Measurements from ENCODE around the gene CCNK. TPM values are rescaled to one million over a fixed set of nuclear protein-coding genes. Genes with fewer than 3 reads are reported as not detected.

Gene CCNK
- total and polyA plus RNA-seq, 4 experiments from 2014 or later, result 7.0 to 83.4 (median 48.6) TPM

GRCh38 chr14:99522457-99522891 is 41.3 kb downstream of the CCNK start:
- no peak overlapping the region for H3K27ac ChIP-seq (ENCODE audit: low read depth, low read length)
- Mint-ChIP-seq H3K9me3 (no peaks in the 10 kb centered on the region), H3K27ac (no peak overlapping the region), H3K4me1 (peaks cover 5 to 22% (median 12%) of the 10 kb centered on the region in 4 donors), H3K27me3 (no peaks in the 10 kb centered on the region), H3K4me3 (no peak overlapping the region), H3K36me3 (peaks cover 0 to 1% of the 10 kb centered on the region in 2 donors)
- no peaks in the 10 kb centered on the region for H3K9me3 ChIP-seq (ENCODE audit: control insufficient read depth in 1 of 2, low read length in 2 of 2)
- DNase-seq, result no peak
- intact Hi-C loops (cut with micrococcal nuclease), result no loop called here
- CTCF ChIA-PET (ENCODE audit: partially characterized antibody), result interaction anchor here (2.0 to 2.2 kb wide), 2 partner anchors 107 to 364 kb away, joined by 5 to 10 read pairs; no protein-coding TSS in a partner anchor
- POLR2A ChIA-PET (ENCODE audit: partially characterized antibody), result no interaction called here
- no peaks in the 10 kb centered on the region for H3K36me3 ChIP-seq (ENCODE audit: insufficient read depth, low read length)
- peaks cover 20% of the 10 kb centered on the region for H3K4me1 ChIP-seq (ENCODE audit: insufficient read depth, low read length)
- H3K4me3 ChIP-seq (ENCODE audit: low read length in 2 of 2), result no peak overlapping the region
- H3K27me3 ChIP-seq (ENCODE audit: insufficient read depth, low read length), result no peaks in the 10 kb centered on the region

- Histone ChIP-seq H3K4me3 (ENCODE audit: low read length in 2 of 2) (no peak overlapping the region), H3K27ac (ENCODE audit: low read depth, low read length) (no peak overlapping the region), H3K36me3 (ENCODE audit: insufficient read depth, low read length) (no peaks in the 10 kb centered on the region), H3K9me3 (ENCODE audit: control insufficient read depth in 1 of 2, low read length in 2 of 2) (no peaks in the 10 kb centered on the region), H3K27me3 (ENCODE audit: insufficient read depth, low read length) (no peaks in the 10 kb centered on the region), H3K4me1 (ENCODE audit: insufficient read depth, low read length) (peaks cover 20% of the 10 kb centered on the region)
- intact Hi-C loops (cut with micrococcal nuclease), result no loop called here
- Mint-ChIP-seq H3K9me3 (no peaks in the 10 kb centered on the region), H3K27ac (peak overlapping the region in 1 of 7 donors; percentile 41), H3K36me3 (peaks cover 0 to 1% of the 10 kb centered on the region in 2 donors), H3K4me3 (no peak overlapping the region), H3K27me3 (no peaks in the 10 kb centered on the region), H3K4me1 (peaks cover 5 to 22% (median 12%) of the 10 kb centered on the region in 4 donors)
- CTCF ChIA-PET (ENCODE audit: partially characterized antibody), result interaction anchor here (1.5 to 2.2 kb wide), 2 partner anchors 106 to 362 kb away, joined by 3 to 10 read pairs; no protein-coding TSS in a partner anchor
- peak in 1 of 5 donors; percentile 13 for DNase-seq
- POLR2A ChIA-PET (ENCODE audit: partially characterized antibody), result no interaction called here
Observed at GRCh38 chr14:99522934-99523703, 41.9 kb downstream of the CCNK start.

GRCh38 chr14:99523704-99524055 is 42.5 kb downstream of the CCNK start:
- intact Hi-C loops (cut with micrococcal nuclease), result no loop called here
- Histone ChIP-seq H3K27me3 (ENCODE audit: insufficient read depth, low read length) (no peaks in the 10 kb centered on the region), H3K4me3 (ENCODE audit: low read length in 2 of 2) (no peak overlapping the region), H3K36me3 (ENCODE audit: insufficient read depth, low read length) (no peaks in the 10 kb centered on the region), H3K27ac (ENCODE audit: low read depth, low read length) (no peak overlapping the region), H3K9me3 (ENCODE audit: control insufficient read depth in 1 of 2, low read length in 2 of 2) (no peaks in the 10 kb centered on the region), H3K4me1 (ENCODE audit: insufficient read depth, low read length) (peaks cover 20% of the 10 kb centered on the region)
- no peak overlapping the region for H3K27ac Mint-ChIP-seq
- no peaks in the 10 kb centered on the region for H3K9me3 Mint-ChIP-seq
- ChIA-PET CTCF (ENCODE audit: partially characterized antibody) (interaction anchor here (1.1 to 2.2 kb wide), 3 partner anchors 105 to 362 kb away, joined by 3 to 10 read pairs (median 4); no protein-coding TSS in a partner anchor), POLR2A (ENCODE audit: partially characterized antibody) (no interaction called here)
- H3K27me3 Mint-ChIP-seq, result no peaks in the 10 kb centered on the region
- H3K36me3 Mint-ChIP-seq, result peaks cover 0 to 1% of the 10 kb centered on the region in 2 donors
- DNase-seq, result no peak
- H3K4me1 Mint-ChIP-seq, result peaks cover 5 to 22% (median 12%) of the 10 kb centered on the region in 4 donors
- no peak overlapping the region for H3K4me3 Mint-ChIP-seq

GRCh38 chr14:99524091-99524661 is 43.0 kb downstream of the CCNK start:
- Histone ChIP-seq H3K27ac (ENCODE audit: low read depth, low read length) (no peak overlapping the region), H3K27me3 (ENCODE audit: insufficient read depth, low read length) (no peaks in the 10 kb centered on the region), H3K4me1 (ENCODE audit: insufficient read depth, low read length) (peaks cover 20% of the 10 kb centered on the region), H3K4me3 (ENCODE audit: low read length in 2 of 2) (no peak overlapping the region), H3K36me3 (ENCODE audit: insufficient read depth, low read length) (no peaks in the 10 kb centered on the region), H3K9me3 (ENCODE audit: control insufficient read depth in 1 of 2, low read length in 2 of 2) (no peaks in the 10 kb centered on the region)
- no peak overlapping the region for H3K4me3 Mint-ChIP-seq
- peaks cover 5 to 22% (median 12%) of the 10 kb centered on the region in 4 donors for H3K4me1 Mint-ChIP-seq
- CTCF ChIA-PET (ENCODE audit: partially characterized antibody), result interaction anchor here (1.1 to 2.2 kb wide), 4 partner anchors 10 to 361 kb away, joined by 3 to 10 read pairs (median 4); no protein-coding TSS in a partner anchor
- intact Hi-C loops (cut with micrococcal nuclease), result no loop called here
- H3K27me3 Mint-ChIP-seq, result no peaks in the 10 kb centered on the region
- H3K27ac Mint-ChIP-seq, result no peak overlapping the region
- DNase-seq, result no peak
- peaks cover 0 to 1% of the 10 kb centered on the region in 2 donors for H3K36me3 Mint-ChIP-seq
- H3K9me3 Mint-ChIP-seq, result no peaks in the 10 kb centered on the region
- POLR2A ChIA-PET (ENCODE audit: partially characterized antibody), result interaction anchor here (3.4 kb wide), 1 partner anchor 80 kb away, joined by 18 read pairs; the partner anchor contains the start of gene CCDC85C

GRCh38 chr14:99524804-99525698 is 43.8 kb downstream of the CCNK start:
- intact Hi-C loops (cut with micrococcal nuclease), result no loop called here
- peaks cover 20% of the 10 kb centered on the region for H3K4me1 ChIP-seq (ENCODE audit: insufficient read depth, low read length)
- H3K9me3 Mint-ChIP-seq, result no peaks in the 10 kb centered on the region
- peak overlapping the region; percentile 15 to 95 (median 93) for H3K27ac Mint-ChIP-seq
- no peaks in the 10 kb centered on the region for H3K9me3 ChIP-seq (ENCODE audit: control insufficient read depth in 1 of 2, low read length in 2 of 2)
- H3K36me3 Mint-ChIP-seq, result no peaks in the 10 kb centered on the region
- no peaks in the 10 kb centered on the region for H3K27me3 Mint-ChIP-seq
- H3K36me3 ChIP-seq (ENCODE audit: insufficient read depth, low read length), result no peaks in the 10 kb centered on the region
- peak in 4 of 5 donors; percentile 8 to 30 (median 24) for DNase-seq
- H3K27me3 ChIP-seq (ENCODE audit: insufficient read depth, low read length), result no peaks in the 10 kb centered on the region
- no peak overlapping the region for H3K4me3 ChIP-seq (ENCODE audit: low read length in 2 of 2)
- peaks cover 5 to 22% (median 12%) of the 10 kb centered on the region in 4 donors for H3K4me1 Mint-ChIP-seq
- POLR2A ChIA-PET (ENCODE audit: partially characterized antibody), result interaction anchor here (0.6 to 3.4 kb wide), 3 partner anchors 79 to 361 kb away, joined by 3 to 18 read pairs (median 3); partner anchors contain the start of genes CCDC85C and CYP46A1
- CTCF ChIA-PET (ENCODE audit: partially characterized antibody), result interaction anchor here (0.6 to 2.2 kb wide), 9 partner anchors 9 to 361 kb away, joined by 3 to 10 read pairs (median 3); partner anchors contain the start of gene CYP46A1
- H3K27ac ChIP-seq (ENCODE audit: low read depth, low read length), result no peak overlapping the region
- H3K4me3 Mint-ChIP-seq, result peak overlapping the region; percentile 51 to 83 (median 70)

- Mint-ChIP-seq H3K27me3 (no peaks in the 10 kb centered on the region), H3K4me1 (peaks cover 5 to 22% (median 12%) of the 10 kb centered on the region in 4 donors), H3K9me3 (no peaks in the 10 kb centered on the region), H3K4me3 (peak overlapping the region in 1 of 8 donors; percentile 68), H3K36me3 (no peaks in the 10 kb centered on the region), H3K27ac (no peak overlapping the region)
- H3K4me1 ChIP-seq (ENCODE audit: insufficient read depth, low read length), result peaks cover 20% of the 10 kb centered on the region
- no peaks in the 10 kb centered on the region for H3K36me3 ChIP-seq (ENCODE audit: insufficient read depth, low read length)
- no peak for DNase-seq
- ChIA-PET CTCF (ENCODE audit: partially characterized antibody) (interaction anchor here (0.6 to 2.0 kb wide), 7 partner anchors 9 to 360 kb away, joined by 3 to 8 read pairs (median 3); partner anchors contain the start of gene CYP46A1), POLR2A (ENCODE audit: partially characterized antibody) (interaction anchor here (0.6 to 3.4 kb wide), 3 partner anchors 79 to 360 kb away, joined by 3 to 18 read pairs (median 3); partner anchors contain the start of genes CCDC85C and CYP46A1)
- H3K27ac ChIP-seq (ENCODE audit: low read depth, low read length), result no peak overlapping the region
- no peaks in the 10 kb centered on the region for H3K9me3 ChIP-seq (ENCODE audit: control insufficient read depth in 1 of 2, low read length in 2 of 2)
- H3K4me3 ChIP-seq (ENCODE audit: low read length in 2 of 2), result no peak overlapping the region
- intact Hi-C loops (cut with micrococcal nuclease), result no loop called here
- no peaks in the 10 kb centered on the region for H3K27me3 ChIP-seq (ENCODE audit: insufficient read depth, low read length)
Observed at GRCh38 chr14:99525699-99526080, 44.5 kb downstream of the CCNK start.

All from CD4-positive, alpha-beta memory T cell (primary cell).